HG02623 (cell line): ENCODE measurements around the gene PHLDA3.
"Not testable (repeated sequence)": the region's sequence is repeated elsewhere in the genome, so short reads cannot be mapped to it uniquely, and the experiment has no call there.

Experiments
- ATAC-seq: cut with Tn5 transposase; IDR thresholded peaks from one replicate; pipeline ENCODE4 v1.9.1; 2021; ENCODE audit warnings: moderate library complexity; ENCODE audit not compliant: unreplicated experiment

PHLDA3 gene

DNA sequence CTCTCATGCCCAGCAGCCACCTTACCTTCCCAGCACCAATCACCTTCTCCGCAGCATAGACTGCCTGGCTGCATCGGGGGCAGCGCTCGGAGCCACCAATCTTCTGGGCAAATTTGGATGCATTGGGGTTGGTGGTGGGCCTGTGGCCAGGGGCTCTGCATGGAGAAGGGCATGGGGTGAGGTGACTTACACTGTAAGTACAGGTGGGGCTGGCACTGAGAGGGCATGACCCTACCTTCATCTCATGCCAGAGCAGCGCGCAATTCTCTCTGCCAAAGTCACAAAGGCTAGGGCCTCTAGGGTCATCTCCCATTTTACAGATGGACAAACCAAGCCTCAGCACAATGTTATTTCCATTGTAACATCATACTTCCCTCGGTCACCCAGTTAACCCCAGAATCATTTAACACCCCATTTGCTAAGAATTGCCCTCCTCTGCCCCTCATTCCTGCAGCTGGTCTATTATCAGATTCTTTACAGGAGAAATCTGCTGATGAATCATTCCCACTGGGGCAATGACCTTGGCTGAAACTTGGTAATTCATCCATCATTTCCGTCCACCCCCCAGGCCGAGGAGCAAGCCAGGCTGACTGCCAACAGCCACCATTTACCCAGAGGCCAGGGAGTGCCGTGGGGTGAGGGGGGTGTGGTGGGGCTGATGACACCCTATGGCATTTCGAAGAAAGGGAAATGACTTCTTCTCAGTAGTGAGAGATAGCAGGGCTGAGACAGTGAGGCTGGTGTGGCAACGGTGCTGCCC lies 20.0 kb upstream of the PHLDA3 start:
- ATAC-seq, result no peak

DNA sequence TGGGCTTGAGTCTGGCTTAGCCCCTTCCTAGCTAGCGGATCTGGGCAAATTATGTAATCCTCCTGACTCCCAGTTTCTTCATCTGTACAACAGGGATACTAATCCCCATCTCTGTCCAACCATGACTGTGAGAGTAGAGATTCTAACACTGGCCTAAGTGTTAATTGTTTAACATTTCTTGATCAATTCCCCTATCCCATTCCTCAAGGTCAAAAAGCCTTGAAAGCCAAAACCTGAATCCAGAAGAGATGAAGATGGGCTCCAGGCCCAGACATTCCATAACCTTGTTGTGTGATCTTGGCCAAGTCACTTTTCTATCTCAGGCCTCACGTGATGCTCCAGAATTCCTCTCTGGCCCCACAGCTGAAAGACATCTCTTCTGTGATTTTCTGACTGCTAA lies 18.8 kb upstream of the PHLDA3 start:
- ATAC-seq, result no peak

DNA sequence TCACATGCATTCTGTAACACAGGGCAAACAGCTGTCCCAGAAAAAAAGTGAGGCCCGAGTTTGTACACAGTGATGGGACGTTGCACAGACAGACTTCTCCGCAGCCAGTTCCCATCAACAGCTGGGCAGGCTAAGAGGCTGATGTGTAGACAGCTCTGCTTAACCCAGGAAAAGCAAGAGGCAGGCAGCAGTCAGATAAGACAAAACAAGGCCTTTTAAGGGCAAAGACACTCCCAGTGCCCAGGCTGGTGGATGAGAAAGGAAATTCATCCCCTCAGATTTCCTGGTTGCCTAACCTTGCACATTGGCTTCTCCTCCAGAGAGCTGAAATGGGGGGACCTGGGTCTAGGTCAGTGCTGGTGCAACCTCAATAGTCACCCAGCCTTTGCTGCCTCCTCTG lies 17.2 kb upstream of the PHLDA3 start:
- ATAC-seq, result no peak

DNA sequence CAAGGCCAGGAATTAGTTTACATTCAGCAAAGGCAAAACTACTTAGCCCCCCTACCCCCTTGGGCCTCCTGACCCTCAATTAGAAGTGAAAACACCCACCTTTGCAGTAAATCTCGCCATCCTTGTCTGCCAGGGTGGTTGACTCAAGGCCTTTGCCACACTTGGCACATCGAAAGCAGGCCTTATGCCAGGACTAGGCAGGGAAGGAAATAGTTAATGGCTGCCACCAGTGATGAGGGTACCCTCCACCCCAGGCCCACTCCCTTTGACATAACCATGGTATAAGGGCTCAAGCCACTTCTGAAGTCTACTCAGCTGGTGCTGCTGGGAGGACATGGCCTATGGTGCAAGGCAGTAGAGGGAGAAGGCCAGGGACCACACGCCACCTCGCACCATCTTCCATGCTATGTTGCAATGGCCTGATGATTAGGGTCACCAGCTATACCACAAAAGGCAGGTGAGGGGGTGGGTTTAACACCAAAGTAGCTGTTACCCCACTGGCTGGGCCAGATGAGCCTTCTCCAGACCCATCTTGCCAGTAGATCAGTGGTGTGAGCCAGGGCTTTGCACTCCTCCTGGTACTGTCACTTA lies 16.3 kb upstream of the PHLDA3 start:
- ATAC-seq, result no peak

DNA sequence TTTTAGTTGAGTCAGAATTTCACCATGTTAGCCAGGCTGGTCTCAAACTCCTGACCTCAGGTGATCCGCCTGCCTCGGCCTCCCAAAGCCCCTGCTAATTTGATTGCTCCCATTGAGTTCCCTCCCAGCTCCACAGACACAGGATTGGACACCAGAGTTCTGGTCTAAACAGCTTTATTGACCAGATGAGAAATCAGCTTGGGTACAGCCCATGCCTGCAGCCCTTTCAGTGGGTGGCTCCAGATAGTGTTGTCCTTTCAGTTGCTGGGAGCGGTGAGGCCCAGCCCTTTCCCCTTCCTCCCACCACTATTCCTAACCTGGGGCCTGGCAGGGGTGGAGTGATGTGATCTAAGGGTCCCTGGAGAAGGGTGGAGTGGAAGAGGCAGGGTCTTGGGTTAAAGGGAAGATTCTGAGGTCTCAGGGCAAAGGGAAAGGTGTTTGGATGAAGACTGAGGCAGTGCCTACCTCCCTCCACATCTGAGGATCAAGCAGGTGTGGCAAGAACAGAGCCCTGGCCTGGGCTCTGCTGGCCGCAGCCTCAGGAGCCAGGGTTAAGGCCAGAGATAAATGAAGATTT lies 14.5 kb upstream of the PHLDA3 start:
- ATAC-seq, result no peak

DNA sequence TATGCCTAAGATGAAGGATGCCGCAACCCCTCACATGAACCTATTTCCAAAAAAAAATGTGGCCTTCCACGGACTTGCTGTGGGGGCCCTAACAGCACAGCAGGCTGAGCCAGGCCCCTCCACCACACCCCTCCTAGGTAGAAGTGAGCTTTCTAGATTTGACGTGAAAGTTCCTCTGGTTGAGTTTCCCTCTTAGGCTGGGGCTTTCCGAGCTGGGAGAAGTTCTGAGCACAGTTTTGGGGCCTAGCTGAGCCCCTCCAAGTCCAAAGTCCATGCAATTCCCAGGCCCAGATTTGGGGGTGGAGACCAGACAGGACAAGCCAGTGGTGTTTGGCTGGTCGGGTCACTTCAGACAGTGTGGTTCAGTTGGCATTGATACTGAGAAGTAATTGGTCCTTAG lies 13.8 kb upstream of the PHLDA3 start:
- peak; percentile 39 for ATAC-seq

DNA sequence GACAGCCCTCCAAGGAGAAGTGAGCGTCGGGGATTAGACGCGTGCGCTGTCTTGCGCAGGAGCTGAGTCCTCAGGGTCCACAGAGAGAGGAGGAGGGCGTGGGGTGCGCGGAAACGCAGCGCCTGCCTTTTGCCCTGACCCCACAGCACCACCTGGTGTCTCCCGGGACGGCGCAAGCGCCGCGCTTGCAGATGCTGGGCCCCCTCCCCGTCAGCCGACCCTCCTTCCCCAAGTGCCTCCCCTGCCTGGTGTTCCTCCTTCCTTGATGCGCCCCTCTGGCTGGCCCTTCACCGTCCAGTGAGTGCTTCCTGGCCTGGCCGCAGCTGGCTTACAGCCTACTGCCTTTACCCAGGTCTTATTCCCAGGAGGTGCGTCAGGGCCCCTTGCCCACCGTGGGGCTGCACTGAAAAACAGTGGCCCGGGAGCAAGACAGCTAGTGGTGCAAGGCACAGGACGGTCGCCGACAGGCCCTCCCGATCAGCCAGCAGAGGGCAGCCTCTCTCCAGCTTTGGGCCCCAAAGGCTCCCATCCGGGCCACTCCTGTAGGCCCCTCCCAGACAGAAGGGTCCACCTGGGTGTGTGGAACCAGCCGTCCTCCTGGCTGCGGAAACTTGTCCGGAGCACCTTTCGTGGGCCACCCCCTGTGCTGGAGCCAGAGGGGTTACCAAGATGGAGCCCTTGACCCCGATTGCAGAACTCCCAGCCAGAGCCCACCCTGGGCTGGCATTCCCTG lies 12.9 kb upstream of the PHLDA3 start:
- peak; percentile 70 for ATAC-seq

DNA sequence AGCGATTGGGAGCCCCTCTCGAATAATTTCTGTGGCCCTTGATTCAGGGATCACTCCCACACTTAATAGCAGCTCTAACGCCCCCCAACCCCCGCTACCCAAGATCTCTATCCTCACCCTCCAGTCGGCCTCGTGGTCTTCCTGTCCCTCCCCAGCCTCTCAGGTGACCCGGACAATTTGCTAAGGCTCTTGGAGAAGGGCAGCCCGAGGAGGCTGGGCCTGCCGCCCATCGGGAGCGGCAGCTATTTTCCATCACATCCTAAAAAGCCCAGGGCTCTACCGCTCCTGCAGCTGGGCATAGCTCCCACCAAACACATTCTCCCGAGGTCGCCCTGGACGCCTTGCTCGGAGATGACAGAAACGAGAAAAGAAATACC lies 12.0 kb upstream of the PHLDA3 start:
- no peak for ATAC-seq

DNA sequence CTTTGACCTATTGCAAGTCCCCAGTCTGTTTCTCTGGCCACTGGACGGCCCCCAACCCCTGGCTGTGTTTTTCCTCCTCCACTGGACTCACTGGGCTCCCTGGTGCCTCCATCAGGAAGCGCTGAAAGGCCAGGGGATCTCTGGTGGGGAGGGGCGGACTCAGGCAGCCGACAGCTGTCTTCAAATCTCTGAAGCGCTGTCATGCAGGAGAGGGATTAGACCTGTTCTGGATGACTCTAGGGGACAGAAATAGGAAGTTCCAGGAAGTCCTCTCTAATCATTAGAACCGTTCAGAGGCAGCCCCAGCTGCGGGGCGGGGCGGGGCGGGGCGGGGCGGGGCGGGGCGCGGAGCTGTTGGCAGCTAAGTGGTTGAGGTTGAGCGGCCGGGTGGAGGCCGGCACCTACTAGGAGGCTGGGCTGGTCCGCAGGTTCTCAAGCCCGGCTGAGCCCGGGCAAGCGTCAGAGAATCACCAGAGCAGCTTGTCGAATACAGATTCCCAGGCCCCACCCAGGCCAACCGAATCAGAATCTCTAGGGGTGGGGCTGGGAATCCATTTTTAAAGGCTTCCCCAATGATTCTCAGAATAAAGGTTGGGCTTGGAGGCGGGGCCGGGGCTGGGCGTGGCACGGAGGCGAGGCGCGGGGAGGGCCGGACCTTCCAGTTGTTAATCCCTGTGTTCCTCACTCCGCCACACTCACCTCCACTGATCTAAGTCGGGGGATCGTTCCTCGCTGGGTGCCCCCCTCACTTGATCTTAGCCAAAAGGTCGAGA lies 11.4 kb upstream of the PHLDA3 start:
- peak; percentile 36 for ATAC-seq

DNA sequence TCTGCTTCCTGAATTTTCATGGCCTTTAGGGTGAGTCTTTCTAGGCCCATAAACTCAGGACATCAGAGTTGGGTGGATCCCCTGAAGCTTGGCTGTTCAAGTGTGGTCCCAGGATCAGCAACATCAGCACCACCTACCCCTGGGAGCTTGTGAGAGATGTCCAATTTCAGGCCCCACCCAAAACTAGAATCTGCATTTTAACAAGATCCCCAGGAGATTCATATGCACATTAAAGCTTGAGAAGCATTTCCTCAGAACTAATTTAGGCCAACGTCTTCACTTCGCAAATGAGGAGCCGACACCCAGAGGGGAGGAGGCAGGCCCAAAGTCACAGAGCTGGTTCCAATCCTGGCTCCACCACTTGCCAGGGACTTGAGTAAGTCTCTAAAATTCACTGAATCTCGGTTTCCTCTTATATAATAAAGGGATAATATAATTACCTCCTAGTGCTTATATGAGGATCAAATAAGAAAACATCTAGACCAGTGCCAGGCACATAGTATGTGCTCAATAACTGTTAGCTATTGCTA lies 10.3 kb upstream of the PHLDA3 start:
- ATAC-seq, result no peak

DNA sequence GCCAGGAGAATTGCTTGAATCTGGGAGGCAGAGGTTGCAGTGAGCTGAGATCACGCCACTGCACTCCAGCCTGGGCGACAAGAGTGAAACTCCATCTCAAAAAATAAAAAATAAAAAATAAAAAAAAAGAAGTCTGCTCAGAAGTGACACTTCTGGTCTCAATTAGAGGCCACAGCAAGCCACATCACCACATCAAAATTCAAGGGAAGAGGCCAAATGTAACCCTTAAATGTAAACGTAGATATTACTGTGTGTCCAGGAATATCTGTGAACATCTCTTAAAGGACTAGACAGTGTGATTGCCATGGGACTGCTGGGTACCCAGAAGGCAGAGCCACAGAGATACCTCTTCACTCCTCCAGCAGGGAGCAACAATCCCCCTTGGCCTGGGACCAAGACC lies 9.7 kb upstream of the PHLDA3 start:
- not testable (repeated sequence) for ATAC-seq

DNA sequence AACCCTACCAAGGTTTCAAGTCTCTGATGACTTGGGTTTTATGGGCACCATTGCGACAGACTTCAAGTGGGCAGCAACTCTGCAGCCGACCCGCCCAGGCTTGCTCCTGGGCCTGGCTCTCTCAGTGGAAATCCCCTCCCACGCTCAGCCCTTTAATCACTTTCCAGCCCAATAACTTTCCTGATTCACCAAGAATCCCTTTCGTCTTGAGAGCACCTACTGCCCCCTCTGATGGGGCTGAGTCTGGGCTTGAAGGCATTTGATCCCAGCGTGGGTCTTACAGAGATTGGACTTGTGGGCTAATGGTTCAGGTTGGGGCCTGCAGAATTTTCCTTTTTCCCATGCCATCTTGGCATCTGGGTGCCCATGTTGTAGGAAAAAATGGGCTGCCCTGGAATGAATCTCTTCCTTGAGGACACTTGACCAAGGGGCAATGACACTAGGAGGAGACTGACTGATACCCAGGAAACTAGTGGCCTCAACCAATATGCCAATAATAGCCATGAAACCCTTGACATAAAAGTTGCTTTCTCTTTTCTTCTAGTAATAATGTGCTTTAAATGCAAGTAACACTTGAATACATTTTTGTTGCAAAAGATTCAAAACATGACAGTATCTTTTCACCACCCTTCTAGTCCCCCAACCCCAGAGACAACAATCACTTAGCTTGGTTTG lies 7.8 kb upstream of the PHLDA3 start:
- ATAC-seq, result no peak

DNA sequence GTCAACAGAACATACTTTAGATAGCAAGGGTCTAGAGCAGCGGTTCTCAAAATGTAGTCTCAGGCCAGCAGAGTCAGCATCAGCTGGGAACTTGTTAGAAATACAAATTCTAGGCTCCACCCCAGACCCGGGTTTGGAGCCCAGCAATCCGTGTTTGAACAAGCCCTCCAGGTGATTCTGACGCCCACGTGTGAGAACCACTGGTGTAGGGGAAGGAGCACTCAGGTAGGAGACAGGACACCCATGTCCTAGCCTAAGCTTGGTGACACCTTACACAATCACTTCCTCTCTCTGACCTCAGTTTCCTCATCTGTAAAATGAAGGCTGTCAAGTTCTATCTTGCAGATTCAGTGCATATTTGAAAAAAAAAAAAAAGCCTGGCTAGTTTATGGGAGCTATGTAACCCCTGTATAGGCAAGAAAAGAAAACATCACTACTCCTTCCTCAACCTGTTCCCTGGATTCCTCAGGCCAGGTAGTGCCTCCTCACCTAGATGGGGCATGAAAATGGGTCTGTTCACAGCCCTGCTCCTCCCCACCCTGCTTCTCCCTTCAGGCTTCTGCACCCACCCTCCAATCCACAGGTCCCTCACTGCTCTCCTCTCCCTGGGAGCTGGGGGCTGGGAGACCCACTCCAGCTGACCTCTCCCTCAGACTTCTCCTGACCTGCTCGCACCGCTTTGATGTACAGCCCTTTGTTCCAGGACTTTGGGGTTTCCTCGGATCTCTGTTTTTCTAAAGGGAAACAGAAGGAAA lies 7.1 kb upstream of the PHLDA3 start:
- ATAC-seq, result no peak

DNA sequence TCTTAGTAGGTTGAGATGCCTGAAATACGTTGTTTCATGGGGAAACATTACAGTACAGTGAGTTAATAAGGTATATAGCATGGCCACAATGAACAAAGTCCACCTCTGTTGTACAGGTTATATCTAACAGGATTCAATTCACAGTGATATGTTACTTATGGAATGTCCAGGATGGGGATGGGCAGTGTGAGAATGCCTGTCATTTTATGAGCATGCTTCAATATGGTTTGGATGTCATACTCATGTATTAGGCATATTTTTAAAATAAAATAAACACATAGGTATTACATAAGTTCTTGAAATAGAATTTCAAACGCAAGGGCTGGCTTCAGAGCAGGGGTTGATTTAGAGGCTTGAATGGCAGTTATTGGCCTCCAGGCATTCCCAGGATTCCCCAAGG lies 6.1 kb upstream of the PHLDA3 start:
- no peak for ATAC-seq

DNA sequence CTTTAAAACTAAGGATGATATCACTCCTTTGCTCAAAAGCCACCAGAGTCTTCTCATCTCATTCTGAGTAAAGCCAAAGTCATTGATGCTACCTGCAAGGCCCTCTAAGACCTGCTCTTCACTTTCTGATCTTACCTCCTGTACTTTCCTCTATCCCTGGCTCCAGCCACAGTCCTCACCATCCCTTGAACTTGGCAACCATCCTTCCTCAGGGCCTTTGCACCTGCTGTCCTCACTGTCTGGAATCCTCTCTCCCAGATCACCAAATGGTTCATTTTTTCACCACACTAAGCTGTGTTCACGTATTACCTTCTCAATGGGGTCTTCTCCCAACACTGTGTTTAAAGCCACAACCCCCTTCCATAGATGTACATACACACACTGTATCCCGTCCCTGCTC lies 4.3 kb upstream of the PHLDA3 start:
- ATAC-seq, result no peak

DNA sequence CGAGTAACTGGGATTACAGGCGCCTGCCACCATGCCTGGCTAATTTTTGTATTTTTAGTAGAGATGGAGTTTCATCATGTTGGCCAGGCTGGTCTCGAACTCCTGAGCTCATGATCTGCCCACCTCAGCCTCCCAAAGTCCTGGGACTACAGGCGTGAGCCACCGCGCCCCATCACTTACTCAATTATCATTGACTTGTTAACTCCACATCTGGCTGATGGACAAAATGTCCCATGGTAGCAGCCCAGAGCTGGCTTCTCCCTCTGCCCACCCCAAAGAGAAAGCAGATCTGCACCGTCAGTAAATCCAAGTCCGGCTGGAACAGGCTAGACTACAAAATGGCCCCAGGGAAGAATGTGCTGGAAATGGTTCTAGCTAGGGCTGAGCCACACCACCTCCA lies 3.3 kb upstream of the PHLDA3 start:
- ATAC-seq, result not testable (repeated sequence)

DNA sequence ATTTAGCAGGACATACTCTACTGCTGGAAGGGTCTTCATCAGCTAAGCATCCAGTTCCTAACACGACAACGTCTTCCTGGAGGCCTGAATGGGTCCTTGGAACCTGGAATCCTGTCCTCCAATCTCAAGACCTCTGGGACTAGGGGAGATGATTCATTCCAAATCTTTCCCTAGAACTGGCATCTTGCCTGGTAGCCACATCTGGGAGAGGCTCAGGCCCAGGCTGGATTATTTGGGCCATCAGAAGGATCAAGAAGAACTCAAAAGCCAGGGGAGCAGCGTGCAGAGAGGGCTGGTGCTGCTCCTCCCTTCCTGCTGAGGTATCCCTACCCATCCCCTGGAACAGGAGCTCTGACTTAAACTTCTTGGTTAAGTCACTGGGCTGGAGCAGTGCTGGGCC lies 2.8 kb upstream of the PHLDA3 start:
- ATAC-seq, result no peak

DNA sequence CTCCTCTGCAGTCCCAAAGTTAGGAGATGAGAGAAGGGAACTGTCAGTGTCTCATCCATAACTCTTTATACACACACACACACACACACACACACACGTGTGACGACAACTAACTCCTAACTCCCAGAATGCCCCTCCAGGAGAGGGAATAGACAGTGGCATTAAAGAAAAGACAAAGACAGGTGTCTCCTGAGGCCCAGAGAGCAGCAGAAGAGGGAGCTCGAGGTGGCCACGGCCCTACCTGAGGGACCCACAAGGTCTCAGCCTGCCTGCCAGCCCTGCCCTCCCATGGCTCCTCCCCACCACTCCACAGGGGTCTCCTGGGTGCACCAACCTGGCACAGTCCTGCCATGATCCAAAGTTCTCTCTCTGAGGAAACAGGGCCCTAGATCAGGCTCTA lies 1.6 kb upstream of the PHLDA3 start:
- no peak for ATAC-seq

DNA sequence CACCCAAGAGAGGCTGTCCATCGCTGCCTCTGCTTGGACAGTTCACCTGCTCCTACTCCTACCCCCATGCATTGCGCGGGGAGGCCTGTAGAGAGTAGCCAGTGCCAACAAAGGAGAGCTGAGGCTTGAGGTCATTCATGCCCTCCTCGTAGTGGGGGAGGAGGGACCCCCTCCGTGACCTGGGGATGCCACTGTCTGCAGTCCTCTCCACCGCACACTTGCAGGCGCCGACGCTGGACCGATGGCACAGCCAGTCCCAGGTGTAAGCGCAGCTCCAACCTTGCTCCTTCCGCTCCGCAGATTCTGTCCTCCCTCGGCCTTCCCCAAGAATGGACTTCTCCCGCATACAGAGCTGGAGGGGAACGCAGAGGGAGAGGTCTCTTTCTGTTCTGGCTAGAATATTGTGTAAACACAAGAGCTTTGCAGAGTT lies 672 bp upstream of the PHLDA3 start:
- ATAC-seq, result no peak

DNA sequence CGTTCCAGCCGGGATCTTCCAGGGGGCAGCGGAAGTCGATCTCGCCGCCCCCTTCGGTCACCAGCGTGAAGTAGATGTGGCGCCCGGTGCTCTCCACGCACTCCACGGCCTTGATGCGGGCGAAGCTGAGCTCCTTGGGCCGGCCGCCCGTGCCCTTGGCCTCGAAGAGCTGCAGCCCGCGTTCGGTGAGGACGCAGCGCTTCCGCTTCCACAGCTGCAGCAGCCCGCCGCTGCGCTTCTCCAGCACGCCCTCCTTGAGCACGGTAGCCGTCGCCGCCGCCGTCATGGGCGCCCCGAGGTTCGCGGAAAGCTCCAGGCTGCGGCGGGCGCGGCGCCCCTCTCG lies 516 bp downstream of the PHLDA3 start:
- peak; percentile 37 for ATAC-seq
